B cell (primary cell): ENCODE results near the gene GKN1.

ENCODE experiments used
- EZH2 ChIP-seq: IDR thresholded peaks from 2 replicates; pipeline ENCODE4 v1.6.1; 2012; ENCODE audit warnings: borderline replicate concordance, low read depth, mild to moderate bottlenecking, moderate library complexity, low read length; ENCODE audit not compliant: insufficient read depth, poor library complexity, severe bottlenecking
- TF ChIP-seq, protein P1 (sequence below): fragments of 200-600 bp; IDR thresholded peaks from one replicate; pipeline ENCODE4 v1.8.0; 2022; ENCODE audit warnings: antibody characterized with exemption, mild to moderate bottlenecking

DNA sequence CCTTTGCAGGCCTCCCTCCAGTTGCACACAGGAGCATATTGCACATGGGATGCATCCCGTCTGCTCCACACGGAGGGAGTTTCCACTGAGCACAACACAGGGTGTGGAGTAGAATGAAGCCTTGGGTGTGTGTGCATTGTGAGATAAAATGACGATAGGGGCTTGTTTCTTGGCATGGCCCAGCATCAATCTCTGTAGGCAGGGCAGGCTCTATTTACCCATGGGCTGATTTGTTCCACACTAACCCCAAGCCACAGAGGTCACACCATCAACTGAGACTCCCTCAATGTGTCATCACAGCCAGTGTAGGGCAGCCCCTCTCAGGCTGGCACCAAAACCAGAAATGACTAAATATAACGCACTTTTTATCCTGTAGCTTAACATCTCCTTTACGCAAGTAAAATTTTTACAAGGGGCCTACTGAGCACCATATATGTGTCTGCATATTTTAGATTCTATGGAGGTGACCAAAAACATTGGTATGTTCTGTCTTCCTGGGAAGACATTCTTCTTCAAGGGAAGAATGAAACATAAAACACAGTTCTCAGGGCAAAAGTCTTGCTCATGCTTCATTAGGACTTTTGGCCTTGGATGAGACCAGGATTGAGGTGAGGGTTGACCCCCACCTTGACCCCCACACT is 2.7 kb upstream of the GKN1 start:
- TF ChIP-seq, protein P1, sequence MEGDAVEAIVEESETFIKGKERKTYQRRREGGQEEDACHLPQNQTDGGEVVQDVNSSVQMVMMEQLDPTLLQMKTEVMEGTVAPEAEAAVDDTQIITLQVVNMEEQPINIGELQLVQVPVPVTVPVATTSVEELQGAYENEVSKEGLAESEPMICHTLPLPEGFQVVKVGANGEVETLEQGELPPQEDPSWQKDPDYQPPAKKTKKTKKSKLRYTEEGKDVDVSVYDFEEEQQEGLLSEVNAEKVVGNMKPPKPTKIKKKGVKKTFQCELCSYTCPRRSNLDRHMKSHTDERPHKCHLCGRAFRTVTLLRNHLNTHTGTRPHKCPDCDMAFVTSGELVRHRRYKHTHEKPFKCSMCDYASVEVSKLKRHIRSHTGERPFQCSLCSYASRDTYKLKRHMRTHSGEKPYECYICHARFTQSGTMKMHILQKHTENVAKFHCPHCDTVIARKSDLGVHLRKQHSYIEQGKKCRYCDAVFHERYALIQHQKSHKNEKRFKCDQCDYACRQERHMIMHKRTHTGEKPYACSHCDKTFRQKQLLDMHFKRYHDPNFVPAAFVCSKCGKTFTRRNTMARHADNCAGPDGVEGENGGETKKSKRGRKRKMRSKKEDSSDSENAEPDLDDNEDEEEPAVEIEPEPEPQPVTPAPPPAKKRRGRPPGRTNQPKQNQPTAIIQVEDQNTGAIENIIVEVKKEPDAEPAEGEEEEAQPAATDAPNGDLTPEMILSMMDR: no peak
- no peak for TF ChIP-seq EZH2
